Astrocyte of the spinal cord (primary cell): Measurements from ENCODE around the gene HMX1.

Source experiments
- DNase-seq: peaks from one replicate; pipeline ENCODE4 v3.0.0; 2011; ENCODE audit warnings: low read depth, low spot score
- H3K4me3 ChIP-seq: 2 replicates; pipeline ENCODE4 v1.5.1; 2011; ENCODE audit warnings: low read depth, mild to moderate bottlenecking, low read length, moderate library complexity
- in situ Hi-C: cut with HindIII; loops from 2 replicates; pipeline ENCODE4 v1.10.0; 2017; ENCODE audit warnings: low sequenced_read_pairs
- TF ChIP-seq, protein P1 (sequence below): IDR thresholded peaks from 2 replicates; pipeline ENCODE4 v1.5.1; 2012; ENCODE audit warnings: low read depth, mild to moderate bottlenecking, low read length, inconsistent platforms

The HMX1 gene

DNA sequence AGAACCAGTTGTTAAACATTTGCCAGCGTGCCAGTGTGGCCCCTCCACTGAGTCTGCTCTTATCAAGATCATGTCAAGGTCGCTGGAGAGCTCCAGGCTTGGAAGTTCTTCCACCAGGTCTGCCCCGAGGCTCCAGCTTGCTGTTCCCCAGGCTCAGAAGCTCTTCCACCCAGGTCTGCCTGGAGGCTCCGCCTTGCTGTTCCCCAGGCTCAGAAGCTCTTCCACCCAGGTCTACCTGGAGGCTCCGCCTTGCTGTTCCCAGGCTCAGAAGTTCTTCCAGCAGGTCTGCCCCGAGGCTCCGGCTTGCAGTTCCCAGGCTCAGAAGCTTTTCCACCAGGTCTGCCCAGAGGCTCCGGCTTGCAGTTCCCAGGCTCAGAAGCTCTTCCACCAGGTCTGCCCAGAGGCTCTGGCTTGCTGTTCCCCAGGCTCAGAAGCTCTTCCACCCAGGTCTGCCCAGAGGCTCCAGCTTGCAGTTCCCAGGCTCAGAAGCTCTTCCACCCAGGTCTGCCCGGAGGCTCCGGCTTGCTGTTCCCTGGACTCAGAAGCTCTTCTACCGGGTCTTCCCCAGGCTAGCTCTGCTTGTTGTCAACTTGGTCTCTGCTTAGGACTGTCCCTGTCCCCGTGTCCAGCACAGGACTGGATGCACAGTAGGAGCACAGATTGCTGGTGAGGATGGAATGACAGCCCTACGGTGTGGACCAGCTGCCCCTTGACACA is 54.4 kb downstream of the HMX1 start:
- TF ChIP-seq, protein P1, sequence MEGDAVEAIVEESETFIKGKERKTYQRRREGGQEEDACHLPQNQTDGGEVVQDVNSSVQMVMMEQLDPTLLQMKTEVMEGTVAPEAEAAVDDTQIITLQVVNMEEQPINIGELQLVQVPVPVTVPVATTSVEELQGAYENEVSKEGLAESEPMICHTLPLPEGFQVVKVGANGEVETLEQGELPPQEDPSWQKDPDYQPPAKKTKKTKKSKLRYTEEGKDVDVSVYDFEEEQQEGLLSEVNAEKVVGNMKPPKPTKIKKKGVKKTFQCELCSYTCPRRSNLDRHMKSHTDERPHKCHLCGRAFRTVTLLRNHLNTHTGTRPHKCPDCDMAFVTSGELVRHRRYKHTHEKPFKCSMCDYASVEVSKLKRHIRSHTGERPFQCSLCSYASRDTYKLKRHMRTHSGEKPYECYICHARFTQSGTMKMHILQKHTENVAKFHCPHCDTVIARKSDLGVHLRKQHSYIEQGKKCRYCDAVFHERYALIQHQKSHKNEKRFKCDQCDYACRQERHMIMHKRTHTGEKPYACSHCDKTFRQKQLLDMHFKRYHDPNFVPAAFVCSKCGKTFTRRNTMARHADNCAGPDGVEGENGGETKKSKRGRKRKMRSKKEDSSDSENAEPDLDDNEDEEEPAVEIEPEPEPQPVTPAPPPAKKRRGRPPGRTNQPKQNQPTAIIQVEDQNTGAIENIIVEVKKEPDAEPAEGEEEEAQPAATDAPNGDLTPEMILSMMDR = no peak
- in situ Hi-C loops = no loop called here
- no peak for DNase-seq
- H3K4me3 ChIP-seq = no peak overlapping the region
